H54 (cell line): ENCODE results near the gene CLCF1.

Experiments used
- DNase-seq: peaks from one replicate; pipeline ENCODE4 v3.0.0; 2011; ENCODE audit warnings: low spot score, mixed read lengths; ENCODE audit not compliant: insufficient read length
- FAIRE-seq: peaks from 3 replicates; lab custom pipeline; 2011; peaks lifted over from hg19 to GRCh38; lab: Jason Lieb, UNC
- POLR2A ChIP-seq: IDR thresholded peaks from 2 replicates; pipeline ENCODE4 v1.6.1; 2011; ENCODE audit warnings: low read depth, mild to moderate bottlenecking, low read length

CLCF1 gene

GRCh38 chr11:67395555-67396258, 22.3 kb upstream of the CLCF1 start:
- no peak for TF ChIP-seq POLR2A
- DNase-seq (no peak), FAIRE-seq (no peak)

DNA sequence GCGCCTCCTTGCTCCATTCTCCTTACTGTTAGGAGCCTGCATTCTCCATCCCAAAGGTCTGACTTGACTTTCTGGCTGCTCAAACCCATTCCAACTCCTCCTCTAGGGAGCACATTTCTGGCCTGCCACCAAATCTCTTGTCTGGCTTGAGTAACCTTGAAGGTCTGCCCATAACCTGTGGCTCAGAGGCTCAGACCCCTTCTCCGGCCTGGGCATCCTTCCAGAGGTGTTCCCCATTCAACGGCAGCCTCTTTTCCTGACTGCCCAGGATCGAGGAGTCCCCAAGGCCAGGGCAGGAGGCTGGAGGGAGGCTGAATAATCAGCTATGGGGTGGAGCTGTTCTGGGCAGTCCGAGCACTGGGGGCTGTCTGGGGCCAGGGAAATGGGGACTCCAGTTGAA, 20.6 kb upstream of the CLCF1 start:
- TF ChIP-seq POLR2A, result no peak
- DNase-seq, result no peak
- no peak for FAIRE-seq

- DNase-seq (no peak), FAIRE-seq (no peak)
- no peak for TF ChIP-seq POLR2A
Observed at GRCh38 chr11:67393437-67393836, 20.0 kb upstream of the CLCF1 start.

- TF ChIP-seq POLR2A, result no peak
- FAIRE-seq (no peak), DNase-seq (no peak)
Observed at GRCh38 chr11:67392183-67392715, 18.9 kb upstream of the CLCF1 start.

DNA sequence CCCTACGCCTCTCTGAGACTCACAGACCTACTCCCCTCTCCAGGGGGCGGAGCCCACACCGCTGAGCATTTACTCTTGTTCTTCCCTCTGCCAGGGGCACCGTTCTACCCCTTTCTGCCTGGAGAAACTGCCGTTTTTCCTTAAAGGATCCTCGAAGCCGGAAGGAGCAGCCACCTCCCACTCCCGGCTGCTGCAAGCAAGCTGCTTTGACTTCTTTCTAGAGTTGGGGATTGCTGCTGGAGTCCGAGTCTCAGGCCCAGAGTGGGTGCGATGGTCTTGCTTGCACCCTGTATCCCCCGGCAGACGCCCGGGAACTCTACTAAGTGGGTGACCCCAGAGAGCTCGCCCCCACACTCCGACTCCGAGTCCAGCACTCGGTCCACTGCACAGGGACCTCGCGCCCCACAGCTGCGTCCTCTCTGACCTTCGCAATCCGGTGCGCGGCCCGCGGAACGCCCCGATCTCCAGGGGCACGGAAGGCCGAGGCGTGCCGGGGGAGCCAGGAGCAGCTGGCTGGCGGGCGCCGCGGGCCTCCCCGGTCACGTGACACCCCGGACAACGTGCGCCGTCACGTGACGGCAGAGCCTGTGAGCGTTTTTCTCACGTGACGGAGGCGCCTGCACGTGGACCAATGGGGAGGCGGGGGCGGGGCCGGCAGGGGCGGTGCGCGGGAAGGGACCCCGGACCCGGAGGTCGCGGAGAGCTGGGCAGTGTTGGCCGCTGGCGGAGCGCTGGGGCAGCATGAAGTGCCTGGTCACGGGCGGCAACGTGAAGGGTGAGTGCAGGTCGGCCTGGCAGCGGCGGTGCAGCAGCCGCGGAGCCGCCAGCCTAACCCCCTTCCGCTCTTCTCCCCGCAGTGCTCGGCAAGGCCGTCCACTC, 18.1 kb upstream of the CLCF1 start, which contains the start of gene RAD9A:
Gene RAD9A (plus strand): TSS at position 683 of the 879 bp plus-strand sequence. CDS start 59 bp downstream, at position 742.
- FAIRE-seq (no peak), DNase-seq (peak; percentile 97)
- peak; percentile 71 for TF ChIP-seq POLR2A

GRCh38 chr11:67390947-67391303, 17.5 kb upstream of the CLCF1 start:
- no peak for FAIRE-seq

GRCh38 chr11:67389477-67389876, 16.1 kb upstream of the CLCF1 start:
- TF ChIP-seq POLR2A, result no peak
- DNase-seq (no peak), FAIRE-seq (no peak)

More at GRCh38 chr11:67390947-67391303, 17.5 kb upstream of the CLCF1 start:
- DNase-seq, result no peak
- no peak for TF ChIP-seq POLR2A

DNA sequence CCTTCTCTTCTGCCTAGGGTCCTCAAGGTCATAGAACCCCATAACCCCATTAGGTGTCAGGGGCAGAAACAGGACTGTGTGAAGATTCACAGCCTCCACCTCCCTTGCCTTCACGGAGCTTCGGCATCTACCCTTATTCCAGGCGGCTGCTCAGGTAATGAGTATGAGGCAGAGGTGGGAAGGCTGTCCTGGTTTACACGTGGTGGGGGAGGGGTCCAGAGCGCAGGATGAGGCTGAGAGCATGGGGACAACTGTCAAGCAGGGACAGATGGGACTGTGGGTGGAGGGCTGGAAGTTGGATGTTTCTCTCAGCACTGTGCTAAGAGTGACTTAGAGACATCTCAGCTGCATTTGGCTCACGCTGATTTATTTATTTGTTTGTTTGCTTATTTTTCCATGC, 14.1 kb upstream of the CLCF1 start:
- no peak for TF ChIP-seq POLR2A
- DNase-seq (no peak), FAIRE-seq (no peak)

GRCh38 chr11:67387069-67387468, 13.7 kb upstream of the CLCF1 start:
- TF ChIP-seq POLR2A, result no peak
- DNase-seq, result no peak
- no peak for FAIRE-seq

- no peak for TF ChIP-seq POLR2A
- FAIRE-seq, result no peak
- DNase-seq, result no peak
Observed at GRCh38 chr11:67384851-67385366, 11.5 kb upstream of the CLCF1 start.

GRCh38 chr11:67382276-67383136, 9.1 kb upstream of the CLCF1 start:
- TF ChIP-seq POLR2A, result no peak
- FAIRE-seq (no peak), DNase-seq (peak; percentile 63)

DNA sequence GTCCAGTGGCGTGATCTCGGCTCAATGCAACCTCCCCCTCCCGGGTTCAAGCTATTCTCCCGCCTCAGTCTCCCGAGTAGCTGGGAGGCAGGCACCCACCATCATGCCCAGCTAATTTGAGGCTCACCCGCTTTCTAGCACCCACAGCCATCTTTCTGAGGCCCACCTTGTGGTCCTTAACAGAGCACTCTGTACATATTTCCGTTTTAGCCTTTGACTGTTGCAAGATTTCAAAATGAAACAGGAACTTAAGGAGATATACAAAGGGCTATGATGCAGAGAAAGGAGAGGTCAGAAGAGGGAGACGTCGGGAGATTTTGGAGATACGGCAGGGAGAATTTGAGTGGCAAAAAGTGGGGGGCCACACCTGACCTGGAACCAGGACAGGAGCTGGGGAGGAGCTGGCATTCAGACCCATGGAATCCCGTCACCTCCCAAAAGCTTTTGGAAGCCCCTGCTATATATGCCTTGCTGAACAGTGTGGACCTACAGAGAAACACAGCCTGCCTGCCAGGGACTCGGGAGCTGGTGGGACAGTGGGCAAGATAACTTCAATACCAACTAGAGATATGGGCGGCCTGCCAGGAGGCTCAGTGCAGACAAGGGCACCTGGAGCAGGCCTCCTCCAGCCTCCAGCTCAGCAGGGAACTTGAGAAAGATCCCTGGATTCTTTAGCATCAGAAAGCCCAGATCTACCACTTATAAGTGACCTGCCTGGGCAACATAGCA, 8.0 kb upstream of the CLCF1 start:
- no peak for DNase-seq
- TF ChIP-seq POLR2A, result no peak
- FAIRE-seq, result no peak
